ENCODE results near the gene CD79B.
"Not testable (repeated sequence)": the region's sequence is repeated elsewhere in the genome, so short reads cannot be mapped to it uniquely, and the experiment has no call there.

The CD79B gene

DNA sequence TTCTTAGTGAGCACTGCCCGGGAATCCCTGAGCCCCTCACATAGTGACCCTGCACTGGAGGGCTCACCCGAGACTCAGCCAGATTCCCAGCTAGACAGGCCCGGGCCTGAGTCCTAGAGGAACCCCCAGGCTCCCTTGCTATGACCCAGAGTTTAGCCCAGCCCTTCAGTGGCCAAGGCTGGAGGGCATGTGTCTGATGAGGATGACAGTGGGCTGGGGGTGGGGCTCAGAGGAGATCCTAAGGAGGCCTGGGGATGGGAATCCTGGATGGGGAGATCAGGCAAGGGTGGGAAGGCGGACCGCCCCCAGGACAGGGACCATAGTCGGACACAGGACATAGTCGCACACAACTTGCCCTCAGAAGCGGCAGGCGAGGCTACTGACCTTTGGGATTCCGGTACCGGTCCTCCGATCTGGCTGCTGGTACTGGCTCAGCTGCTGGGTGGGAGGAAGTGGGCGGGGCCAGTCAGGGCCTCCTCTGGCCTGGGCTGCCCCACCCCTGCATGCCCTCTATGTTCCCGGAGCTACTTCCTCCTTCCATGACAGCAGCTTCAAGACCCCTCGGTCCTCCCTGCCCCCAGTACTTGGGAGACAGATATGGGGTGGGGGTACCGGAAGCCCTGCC, 1.1 kb downstream of the CD79B start:
- peak; percentile 57 for DNase-seq

DNA sequence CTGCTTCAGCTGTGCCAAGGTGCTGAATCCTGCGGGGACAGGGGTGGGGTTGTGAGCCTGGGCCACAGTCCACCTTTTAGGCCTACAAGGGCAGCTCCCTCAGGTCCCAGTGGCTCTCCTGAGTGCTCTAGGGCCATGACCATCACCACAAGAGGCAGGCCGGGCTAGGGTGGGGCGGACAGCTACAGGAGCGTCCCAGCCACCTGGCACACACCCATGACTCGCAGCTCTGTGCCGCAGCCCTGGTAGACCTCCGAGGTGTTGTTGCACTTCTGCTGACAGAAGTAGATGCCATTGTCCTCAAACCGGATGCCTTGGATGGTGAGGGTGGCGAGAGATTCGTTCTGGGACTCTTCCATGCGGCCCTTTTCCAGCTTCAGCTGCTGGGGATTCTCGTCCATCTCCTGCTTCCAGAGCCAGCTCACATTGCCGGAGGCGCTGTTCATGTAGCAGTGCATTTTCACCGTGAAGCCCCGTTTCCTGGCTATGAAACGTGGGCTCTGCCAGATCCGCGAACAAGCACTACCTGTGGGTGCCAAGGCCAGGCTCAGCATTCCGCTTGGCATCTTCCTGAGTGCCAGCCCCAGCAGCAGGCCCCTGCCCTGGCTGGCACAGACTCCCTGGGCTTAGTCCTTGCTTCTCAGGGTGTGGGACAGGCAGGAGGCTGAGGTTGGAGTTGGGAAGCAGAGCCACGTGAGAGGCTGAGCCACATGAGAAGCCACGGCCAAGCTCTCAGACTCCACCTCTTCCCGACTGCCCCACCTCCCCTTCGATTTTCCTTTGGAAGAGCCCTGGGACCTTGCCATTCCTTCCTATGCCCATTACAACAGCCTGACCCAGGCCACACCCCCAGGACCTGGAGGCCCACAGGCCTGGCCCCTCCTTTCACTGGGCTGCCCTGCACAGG, 2.0 kb downstream of the CD79B start:
- no peak for DNase-seq

DNA sequence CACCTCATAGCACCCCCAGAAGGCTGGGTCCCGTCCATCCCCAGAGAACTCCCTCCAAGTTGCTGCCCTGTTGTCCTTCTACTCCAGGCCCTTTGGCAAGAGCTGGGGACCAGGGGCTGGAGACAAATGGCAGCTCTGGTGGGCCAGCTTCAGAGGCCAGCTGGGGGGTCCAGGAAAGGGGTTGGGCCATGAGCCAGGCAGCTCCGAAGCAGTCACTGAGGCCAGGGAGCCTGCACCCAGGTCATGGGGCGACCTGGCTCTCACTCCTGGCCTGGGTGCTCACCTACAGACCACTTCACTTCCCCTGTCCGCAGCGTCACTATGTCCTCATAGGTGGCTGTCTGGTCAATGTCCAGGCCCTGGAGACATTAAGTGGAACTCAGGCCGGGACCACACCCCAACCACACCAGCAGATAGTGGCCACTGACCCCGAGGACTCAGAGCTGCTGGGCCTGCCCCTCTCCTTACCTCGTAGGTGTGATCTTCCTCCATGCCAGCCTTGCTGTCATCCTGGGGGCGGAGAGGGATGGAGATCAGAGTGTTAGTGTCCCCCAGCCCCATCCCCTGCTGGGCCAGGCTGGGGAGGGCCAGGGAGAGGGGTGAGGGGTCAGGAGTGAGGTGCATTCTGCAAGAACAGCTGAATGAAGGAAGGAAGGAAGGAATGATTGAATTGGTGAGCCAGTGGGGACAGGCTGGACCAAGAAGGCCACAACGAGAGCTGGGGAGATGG, 3.0 kb downstream of the CD79B start:
- no peak for DNase-seq

DNA sequence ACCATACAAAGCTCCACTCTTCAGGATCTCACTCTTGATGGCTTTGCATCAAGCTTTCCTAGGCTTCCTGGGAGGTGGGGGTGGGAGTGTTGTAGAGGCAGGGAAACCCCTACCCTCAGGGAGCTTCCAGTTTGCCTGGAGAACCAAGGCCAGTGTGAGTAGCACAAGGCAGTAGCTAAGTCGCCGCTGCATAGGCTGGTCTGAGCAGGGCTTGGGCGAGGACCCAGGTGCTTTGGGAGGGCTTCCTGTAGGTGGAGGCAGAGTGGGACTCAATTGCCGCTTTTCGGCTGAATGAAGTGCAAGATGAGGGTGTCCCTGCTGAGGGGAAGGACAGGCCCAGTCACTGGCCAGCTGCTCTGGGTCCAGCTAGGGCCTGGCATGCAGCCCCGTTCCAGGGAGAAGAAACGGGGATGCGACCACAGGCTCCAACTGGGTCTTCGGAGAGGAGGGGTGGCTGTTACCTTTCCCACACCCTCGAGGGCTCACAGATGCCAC, 3.9 kb downstream of the CD79B start:
- DNase-seq = no peak

DNA sequence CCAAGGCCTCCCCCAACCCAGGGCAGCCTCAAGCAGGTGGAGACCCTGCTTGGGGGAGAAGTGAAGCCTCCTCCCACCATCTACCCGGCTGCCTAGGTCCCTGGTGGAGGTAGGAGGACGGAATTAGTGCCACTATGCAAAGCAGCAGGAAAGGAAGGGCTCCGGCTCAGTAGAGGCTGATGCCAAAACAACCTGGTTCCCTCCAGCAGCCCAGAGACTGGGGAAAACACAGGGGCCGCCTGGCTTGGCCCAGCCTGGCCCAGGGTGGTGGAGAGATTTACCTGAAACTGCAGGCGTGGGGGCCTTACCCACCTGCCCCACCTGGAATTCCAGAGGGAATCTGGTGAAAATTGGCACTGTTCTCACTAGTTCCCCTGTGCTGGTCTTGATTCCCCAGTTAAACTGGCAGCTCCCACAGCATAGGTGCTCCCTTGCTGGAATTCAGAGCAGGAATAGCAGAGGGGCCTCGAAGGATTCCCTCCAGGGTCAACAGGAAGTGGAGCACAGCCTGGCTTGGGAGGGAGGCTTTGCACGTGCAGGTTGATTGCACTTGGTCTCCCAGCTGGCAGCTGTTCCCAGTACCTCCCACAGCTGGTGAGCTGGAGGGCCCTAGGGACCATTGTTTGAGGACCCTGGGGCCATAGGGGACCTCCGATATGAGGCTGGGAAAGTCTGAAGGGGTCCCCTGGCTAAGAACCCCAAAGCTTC, 4.5 kb downstream of the CD79B start:
- DNase-seq = no peak

DNA sequence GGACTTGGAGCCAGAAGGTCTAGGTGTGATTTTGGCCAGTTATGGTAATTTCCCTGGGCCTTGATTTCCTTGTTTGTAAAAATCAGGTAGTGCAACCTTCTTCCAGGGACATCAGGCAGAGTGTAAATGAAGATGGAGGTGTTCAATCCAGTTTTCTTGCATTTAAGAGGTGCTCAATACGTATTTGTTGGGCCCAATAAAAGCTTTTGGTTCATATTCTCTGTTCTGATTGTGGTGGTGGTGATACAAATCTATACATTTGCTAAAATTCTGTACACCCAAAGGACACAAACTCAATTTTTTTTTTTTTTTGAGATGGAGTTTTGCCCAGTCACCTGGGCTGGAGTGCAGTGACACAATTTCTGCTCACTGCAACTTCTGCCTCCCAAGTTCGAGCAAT, 6.0 kb downstream of the CD79B start:
- no peak for DNase-seq

DNA sequence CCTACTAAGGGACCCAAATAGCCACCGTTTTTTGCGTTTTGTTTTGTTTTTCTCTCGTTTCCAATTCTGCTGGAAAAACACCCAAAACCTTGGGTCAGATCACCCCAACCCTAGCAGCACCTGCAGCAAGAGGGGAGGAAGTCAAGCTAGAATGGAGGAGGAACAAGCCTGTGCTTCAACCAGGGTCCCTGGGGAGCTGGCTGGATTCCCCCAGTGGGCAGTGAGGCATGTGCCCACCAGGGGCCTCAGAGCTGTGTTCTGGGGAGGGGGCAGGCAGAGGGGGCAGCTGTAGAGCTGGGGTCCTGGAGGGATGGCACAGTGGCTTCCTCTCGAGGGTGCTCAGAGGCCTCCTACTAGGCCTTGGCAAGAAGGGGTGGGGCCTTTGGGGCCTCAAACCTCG, 6.5 kb downstream of the CD79B start:
- no peak for DNase-seq

DNA sequence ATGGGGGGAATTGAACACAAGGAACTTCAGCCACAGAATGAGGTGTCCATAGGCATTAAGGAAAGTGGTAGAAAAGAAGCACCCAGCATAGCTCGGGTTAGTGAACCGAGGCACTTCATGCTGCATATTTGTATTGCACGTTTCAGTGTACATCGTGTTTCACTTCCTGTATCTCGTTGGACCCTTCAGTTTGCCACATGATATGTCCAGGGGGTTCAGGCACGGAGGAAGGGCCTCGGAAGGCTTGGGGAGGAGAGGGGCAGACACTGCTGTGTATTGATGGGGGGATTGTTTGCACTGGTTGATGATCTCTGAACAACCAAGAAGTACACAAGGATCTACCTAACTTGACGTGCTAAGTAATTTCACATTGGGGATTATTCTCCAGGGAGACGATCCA, 9.7 kb downstream of the CD79B start:
- DNase-seq = not testable (repeated sequence)

DNA sequence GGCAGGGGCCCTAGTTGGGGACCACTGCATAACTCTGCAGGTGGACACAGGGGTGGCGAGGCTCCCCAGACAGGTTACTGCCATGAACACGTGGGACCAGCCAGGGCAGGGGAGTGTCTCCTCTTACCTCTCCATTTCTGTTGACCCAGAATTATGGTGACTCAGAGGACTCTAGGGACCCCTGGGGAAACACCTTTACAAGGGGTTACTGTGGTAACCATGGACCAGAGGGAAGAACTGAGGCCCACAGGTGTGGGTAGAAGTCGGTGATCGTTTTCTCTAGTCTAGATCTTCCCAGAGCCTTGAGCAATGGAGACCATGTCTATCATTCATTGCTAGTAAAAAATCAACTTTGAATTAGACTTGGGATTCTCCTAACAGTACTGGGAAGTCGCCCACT, 11.4 kb downstream of the CD79B start:
- DNase-seq = not testable (repeated sequence)

DNA sequence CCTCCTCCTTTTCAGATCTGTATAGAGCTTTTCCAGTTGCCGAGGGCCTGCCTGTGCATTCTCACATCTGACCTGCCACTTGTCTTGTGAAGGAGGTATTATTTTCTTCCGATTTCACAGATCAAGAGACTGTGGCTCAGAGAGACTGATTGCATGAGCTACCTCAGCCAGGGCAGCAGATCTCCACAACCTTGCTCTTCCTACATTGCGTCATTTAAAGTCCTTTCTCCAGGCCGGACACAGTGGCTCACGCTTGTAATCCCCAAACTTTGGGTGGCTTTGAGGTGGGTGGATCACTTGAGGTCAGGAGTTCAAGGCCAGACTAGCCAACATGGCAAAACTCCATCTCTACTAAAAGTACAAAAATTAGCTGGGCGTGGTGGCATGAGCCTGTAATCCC, 12.1 kb downstream of the CD79B start:
- DNase-seq = not testable (repeated sequence)

DNA sequence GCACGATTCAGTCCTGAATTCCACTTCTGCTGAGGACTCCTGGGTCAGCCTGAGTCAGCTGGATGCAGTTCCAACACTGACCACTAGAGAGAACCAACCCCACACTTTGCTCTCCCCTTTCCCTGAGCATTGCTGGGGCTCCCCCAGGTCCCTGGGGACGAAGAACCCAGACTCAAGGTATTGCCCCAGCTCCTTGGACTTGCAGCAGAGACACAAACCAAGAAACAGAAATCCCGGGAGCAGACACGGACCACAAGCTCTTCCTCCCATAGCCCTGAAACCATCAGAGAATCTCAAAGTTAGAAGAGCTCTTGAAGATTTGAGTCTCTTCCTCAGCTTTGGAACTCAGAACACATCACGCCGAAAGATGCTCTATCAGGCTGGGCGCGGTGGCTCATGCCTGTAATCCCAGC, 12.8 kb downstream of the CD79B start:
- peak; percentile 79 for DNase-seq

DNA sequence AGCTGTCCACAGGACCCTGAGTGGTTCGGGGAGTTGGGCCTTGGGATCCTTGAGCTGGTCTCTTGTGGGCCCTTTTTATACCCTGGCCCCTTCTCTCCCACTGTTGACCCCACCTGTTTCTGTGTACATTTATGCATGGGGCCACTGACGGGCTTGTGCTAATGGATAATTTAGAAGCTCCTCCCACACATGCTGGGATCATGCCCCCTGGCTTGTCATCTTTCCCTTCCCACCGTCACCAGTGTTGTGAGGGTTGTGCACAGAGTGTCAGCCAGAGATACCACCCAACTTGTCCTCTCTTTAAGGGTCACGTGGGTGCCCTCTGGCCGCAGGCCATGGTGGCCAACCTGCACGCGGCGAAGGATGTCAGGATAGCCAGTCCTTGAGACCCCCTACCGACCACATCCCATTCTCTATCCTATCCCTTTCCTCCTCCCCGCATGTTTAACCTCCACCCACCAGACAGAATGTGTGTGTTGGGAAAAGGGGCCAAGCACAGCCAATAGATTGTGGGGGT, 13.3 kb downstream of the CD79B start, which contains the start of gene GH1:
Gene GH1, minus strand, starts transcription at position 51 of the 517 bp plus-strand sequence. CDS start 63 bp downstream, outside the sequence.
- not testable (repeated sequence) for DNase-seq

DNA sequence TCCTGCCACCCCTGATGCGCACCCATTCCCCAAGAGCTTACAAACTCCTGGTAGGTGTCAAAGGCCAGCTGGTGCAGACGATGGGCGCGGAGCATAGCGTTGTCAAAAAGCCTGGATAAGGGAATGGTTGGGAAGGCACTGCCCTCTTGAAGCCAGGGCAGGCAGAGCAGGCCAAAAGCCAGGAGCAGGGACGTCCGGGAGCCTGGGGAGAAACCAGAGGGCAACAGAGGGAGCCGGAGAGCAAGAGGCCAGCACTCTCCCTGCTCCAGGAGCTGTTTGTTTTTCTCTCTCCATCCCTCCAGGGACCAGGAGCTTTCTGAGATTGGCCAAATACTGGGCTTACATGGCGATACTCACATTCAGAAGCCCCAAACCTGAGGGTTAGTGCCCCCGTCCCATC, 13.8 kb downstream of the CD79B start:
- DNase-seq = no peak

DNA sequence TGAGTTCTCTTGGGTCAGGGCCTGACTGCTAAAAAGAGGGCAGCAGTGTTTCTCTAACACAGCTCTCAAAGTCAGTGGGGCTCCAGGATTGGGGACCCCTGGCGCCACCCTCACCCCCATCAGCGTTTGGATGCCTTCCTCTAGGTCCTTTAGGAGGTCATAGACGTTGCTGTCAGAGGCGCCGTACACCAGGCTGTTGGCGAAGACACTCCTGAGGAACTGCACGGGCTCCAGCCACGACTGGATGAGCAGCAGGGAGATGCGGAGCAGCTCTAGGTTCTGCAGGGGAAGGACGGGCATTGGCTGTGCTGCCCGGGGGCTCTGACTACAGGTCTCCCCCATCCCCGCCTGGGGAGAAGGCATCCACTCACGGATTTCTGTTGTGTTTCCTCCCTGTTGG, 14.5 kb downstream of the CD79B start:
- DNase-seq = no peak

DNA sequence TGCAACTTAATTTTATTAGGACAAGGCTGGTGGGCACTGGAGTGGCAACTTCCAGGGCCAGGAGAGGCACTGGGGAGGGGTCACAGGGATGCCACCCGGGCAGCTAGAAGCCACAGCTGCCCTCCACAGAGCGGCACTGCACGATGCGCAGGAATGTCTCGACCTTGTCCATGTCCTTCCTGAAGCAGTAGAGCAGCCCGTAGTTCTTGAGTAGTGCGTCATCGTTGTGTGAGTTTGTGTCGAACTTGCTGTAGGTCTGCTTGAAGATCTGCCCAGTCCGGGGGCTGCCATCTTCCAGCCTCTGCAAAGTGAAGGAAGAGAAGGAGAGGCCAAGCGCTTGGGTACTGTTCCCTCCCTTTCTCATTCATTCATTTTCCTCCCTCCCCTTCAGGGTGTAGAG, 14.9 kb downstream of the CD79B start:
- not testable (repeated sequence) for DNase-seq

DNA sequence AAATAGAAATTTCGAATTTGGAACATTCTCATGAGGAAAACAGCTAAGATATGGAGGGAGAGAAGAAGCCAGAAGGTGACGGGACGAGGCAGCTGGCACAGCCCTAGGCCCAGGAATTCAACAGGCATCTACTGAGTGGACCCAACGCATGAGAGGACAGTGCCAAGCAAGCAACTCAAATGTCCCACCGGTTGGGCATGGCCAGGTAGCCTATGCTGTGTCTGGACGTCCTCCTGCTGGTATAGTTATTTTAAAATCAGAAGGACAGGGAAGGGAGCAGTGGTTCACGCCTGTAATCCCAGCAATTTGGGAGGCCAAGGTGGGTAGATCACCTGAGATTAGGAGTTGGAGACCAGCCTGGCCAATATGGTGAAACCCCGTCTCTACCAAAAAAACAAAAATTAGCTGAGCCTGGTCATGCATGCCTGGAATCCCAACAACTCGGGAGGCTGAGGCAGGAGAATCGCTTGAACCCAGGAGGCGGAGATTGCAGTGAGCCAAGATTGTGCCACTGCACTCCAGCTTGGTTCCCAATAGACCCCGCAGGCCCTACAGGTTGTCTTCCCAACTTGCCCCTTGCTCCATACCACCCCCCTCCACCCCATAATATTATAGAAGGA, 15.5 kb downstream of the CD79B start:
- DNase-seq = no peak

DNA sequence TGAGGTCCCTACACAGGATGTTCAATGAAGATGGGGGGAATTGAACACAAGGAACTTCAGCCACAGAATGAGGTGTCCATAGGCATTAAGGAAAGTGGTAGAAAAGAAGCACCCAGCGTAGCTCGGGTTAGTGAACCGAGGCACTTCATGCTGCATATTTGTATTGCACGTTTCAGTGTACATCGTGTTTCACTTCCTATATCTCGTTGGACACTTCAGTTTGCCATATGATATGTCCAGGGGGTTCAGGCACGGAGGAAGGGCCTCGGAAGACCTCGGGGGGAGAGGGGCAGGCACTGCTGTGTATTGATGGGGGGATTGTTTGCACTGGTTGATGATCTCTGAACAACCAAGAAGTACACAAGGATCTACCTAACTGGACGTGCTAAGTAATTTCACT, 16.4 kb downstream of the CD79B start:
- DNase-seq = not testable (repeated sequence)

DNA sequence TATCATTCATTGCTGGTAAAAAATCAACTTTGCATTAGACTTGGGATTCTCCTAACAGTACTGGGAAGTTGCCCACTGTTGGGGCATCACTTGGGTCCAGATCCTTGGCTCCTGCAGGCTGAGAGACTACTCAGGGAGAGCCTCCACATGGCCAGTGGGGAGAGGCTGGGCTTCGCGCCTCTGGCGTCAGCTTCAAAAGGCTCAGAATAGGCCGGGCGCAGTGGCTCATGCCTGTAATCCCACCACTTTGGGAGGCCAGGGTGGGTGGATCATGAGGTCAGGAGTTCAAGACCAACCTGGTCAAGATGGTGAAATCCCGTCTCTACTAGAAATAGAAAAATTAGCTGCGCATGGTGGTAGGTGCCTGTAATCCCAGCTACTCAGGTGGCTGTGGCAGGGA, 17.7 kb downstream of the CD79B start:
- DNase-seq = no peak

DNA sequence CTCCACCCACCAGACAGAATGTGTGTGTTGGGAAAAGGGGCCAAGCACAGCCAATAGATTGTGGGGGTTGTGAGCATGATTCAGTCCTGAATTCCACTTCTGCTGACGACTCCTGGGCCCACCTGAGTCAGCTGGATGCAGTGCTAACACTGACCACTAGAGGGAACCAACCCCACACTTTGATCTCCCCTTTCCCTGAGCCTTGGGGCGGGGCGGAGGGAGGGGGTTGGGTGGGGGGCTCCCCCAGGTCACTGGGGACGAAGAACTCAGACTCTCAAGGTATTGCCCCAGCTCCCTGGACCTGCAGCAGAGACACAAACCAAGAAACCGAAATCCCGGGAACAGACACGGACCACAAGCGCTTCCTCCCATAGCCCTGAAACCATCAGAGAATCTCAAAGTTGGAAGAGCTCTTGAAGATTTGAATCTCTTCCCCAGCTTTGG, 20.5 kb downstream of the CD79B start:
- DNase-seq = peak; percentile 51

DNA sequence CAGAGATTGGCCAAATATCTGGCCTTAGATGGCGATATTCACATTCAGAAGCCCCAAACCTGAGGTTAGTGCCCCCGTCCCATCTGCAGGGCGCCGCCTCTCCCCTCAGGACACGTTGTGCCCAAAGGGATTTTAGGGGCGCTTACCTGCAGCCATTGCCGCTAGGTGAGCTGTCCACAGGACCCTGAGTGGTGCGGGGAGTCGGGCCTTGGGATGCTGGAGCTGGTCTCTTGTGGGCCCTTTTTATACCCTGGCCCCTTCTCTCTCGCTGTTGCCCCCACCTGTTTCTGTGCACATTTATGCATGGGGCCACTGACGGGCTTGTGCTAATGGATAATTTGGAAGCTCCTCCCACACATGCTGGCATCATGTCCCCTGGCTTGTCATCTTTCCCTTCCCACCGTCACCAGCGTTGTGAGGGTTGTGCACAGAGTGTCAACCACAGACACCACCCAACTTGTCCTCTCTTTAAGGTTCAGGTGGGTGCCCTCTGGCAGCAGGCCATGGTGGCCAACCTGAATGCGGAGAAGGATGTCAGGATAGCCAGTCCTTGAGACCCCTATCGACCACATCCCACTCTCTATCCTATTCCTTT, 21.0 kb downstream of the CD79B start, which contains the start of gene CSHL1:
Gene CSHL1, minus strand, starts transcription at position 218 of the 595 bp plus-strand sequence. Its CDS starts 62 bp downstream, at position 156.
- DNase-seq = no peak

DNA sequence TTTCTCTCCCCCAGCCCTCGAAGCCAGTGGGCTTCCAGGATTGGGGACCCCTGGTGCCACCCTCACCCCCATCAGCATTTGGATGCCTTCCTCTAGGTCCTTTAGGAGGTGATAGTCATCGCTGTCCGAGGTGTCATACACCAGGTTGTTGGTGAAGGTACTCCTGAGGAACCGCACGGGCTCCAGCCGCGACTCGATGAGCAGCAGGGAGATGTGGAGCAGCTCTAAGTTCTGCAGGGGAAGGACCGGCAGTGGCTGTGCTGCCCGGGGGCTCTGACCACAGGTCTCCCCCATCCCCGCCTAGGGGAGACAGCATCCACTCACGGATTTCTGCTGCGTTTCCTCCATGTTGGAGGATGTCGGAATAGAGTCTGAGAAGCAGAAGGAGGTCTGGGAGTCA, 22.0 kb downstream of the CD79B start:
- no peak for DNase-seq
